Fibroblast of skin of left quadriceps (primary cell): ENCODE data around the gene IGSF21.

ENCODE experiments used
- DNase-seq, 2 experiments: peaks; one replicate each; pipeline ENCODE4 v3.0.0-alpha.2; 2013; ENCODE audit warnings: low read depth in 2 of 2

IGSF21 gene

DNA sequence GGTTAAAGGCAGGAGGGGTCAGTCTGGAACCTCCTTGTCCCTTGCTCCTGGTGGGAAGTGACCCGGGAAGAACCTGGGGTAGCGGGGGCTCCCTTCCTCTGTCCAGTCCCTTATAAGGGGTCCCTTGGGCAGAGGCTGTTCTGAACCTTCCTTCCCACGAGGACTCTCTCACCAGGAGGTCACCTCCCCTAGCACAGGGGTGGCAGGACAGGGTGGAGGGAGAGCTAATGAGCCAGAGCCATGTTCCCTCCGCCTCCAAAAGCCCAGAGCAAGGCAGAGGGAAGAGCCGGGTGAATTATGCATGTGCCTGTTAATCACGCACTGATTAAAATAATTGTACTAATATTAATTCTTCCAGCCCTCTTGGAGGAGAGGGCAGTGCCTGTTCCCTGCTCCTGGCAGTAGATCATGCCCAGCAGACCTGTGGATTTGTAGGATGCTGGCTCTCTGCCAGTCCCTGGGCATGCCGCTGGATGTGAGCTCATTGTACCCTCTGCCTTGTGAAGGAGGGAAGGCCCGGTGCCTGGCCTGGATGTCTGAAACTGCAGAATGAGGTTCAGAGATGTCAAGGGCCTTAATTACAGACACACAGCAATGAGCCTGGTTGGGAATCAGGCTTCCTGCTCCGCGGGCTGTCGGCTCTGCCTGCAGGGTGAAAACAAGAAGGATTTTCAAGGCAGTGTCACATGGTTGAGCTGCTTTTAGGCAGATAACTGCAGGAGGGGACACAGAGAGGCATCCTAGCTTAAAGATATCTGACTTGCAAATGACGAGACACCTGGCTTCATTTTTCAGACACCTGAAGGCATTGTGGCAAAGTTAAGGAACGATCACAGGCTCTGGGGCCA, 68.2 kb downstream of the IGSF21 start:
- no peak for DNase-seq

DNA sequence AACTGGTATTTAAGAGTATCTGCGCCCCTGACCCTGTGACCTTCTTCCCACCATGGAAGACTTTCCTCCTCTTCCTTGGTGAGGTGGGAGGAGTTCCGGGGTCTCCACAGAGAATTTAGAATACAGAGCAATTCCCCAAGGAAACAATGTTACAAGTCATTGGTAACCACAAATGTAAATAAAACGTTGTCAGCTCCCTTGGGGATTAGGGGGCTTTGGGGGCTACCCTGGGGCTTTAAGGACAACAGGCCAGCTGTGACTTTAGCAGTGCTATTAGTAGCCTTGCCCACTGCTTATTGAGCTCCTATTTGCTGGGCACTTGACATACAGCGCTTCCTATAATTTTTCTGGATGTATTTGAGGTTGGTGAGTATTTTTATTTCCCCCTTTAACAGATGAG, 69.0 kb downstream of the IGSF21 start:
- no peak for DNase-seq

DNA sequence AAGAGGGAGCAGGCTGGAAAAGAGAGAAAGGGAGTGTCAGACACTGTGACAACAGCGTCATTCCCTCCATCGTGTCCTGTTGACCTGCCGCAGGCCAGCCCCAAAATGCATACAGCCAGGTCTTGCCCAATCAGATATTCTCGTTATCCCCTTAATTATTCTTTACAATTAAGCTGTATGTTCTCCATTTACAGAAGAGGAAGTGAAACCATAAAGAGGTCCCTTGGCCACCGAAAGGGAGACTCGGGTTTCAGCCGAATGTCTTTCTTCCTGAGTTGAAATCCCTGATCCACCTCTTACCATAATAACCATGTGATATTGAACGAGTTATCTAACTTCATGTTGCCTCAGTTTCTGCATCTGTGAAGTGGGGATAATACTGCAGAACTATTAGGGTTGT, 70.5 kb downstream of the IGSF21 start:
- no peak for DNase-seq

DNA sequence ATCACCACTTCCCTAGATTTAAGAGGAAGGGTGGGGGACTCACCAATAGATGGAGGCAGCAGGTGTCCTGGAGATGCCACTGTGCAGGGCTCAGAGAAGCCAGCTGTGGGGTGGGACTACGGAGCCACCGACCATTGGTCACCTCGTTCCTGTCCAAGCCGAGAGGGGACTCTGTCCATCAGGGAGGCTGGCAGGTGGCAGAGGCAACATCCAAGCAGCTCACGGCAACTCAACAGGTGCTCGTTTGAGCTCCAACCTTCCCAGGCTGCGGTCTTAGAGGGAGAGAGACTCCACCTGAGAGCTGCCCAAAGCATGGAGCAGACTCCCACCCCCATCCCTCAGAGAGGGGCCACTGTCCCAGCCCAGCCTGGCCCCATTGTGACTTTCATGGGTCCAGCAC, 71.4 kb downstream of the IGSF21 start:
- DNase-seq: no peak

DNA sequence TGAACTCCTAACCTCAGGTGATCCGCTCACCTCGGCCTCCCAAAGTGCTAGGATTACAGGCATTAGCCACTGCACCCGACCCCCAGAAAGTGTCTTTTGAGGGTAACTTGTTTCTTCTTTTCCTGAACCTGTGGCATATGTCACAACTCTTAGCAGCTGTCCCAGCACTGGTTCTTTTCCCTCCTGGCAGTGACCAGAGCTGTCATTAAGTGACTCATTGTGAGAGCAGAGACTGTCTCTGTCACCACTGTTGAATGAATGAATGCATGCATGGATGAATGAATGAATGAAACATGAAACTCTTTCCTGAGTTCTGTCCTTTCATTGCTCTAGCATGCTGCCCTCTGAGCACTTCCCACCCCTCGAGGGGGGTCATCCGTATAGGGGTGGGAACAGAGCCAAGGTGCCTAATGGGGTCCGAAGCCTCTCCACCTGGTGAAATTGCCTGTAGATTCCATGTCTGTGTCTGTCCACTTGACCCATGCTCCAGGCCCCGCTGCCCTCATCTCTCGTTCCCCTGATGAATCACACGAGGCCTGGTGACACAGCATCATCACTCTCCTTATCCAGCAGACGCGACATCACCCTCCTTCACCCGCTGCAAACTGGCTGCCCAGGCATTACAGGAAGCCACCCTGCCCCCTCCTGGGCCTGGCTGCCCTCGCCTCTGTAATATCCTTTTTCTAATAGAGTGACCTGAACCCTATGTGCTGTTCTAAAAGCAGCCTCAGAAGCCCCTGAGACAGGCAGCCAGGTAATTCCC, 75.0 kb downstream of the IGSF21 start:
- DNase-seq: no peak

DNA sequence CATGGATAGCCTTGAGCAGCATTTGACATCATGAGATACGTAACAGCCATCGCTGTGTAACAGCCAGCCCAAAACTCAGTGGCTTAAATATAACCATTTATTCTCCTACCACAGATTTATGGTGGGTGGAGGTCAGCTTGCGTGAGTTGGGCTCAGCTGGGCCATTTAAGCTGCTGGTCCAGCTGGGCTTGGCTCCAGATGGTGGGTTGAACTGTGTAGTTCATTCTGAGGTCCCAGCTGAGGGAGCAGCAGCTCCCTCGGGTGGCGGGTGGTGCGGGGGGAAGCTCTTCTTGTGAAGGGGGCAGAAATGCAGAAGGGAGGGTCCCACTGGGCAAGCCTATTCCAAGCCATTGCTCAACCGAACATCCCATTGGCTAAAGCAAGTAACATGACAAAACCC, 75.9 kb downstream of the IGSF21 start:
- DNase-seq: no peak

DNA sequence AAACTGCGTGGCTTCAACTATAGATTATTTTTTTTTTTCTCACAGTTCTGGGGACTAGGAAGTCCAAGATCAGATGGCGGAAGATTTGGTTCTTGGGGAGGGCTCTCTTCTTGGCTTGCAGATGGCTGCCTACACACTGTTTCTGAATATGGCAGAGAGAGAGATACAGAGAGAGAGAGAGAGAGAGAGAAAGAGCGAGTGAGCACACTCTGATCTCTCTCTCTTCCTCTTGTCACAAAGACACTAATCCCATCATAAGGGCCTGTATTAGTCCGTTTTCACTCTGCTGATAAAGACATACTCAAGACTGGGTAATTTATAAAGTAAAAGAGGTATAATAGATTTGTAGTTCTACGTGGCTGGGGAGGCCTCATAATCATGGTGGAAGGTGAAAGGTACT, 79.5 kb downstream of the IGSF21 start:
- no peak for DNase-seq

DNA sequence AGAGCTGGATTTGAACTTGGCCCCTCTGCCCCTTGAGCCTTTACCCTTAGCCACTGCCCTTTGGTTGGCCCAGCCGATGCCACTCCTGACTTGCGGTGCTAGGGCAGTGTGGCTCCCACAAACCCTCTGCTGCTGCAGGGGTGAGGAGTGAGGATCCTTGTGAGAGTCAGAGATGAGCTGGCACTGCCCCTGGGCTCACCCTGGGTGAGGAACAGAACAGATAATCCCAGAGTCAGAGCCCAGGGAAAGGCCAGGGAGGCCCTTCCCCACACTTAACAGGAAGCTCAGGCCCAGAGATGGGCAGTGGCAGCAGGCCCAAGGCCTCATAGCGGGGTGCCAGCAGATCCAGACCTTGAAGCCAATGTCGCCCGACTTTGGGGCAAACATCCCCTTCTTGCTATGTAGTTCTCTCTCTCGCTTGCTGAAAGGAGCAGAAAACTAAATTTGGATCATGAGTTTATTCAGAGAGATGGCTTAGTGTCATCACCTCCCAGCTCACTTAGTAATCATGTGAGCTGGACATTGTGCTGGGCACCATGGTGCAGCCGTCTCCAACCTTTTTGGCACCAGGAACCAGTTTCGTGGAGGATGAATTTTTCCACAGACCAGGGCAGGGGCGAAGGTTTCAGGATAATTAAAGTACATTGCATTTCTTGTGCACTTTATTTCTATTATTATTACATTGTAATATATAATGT, 81.4 kb downstream of the IGSF21 start:
- DNase-seq: no peak

DNA sequence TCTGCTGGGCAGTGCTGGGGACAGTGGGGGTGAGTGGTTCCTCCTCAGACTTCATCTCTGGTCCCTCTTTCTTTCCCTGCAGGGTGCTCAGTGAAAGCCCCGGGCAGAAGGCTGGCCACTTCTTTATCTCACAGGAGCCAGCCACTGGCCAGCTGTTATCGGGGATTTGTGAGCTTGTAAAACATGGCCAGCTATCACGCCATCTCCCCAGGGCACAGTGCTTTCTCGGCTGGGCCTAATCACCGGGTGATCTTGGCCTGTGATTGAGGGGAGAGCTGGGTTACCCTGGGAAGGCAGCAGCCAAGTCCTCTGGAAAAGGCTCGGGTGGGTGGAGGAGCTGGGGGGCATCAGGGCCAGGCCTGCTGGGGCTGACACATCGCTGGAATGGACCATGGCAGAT, 83.0 kb downstream of the IGSF21 start:
- no peak for DNase-seq

DNA sequence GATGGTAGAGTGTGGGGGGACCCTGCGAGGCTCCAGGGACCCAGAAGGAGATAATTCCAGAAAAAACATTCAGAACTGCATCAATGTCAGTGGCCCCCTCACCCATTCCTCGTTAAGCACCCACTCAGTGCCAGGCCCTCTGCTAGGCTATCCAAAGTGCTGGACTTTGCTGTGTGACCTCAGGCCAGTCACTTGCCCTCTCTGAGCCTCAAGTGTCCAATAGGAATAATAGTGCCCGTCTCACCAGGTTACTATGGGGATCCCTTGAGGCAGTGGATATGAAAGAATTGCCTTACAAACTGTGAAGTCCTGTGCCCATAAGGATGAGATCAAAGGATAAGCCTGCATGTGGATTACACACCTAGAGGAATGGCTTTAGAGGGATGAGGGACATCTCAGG, 83.4 kb downstream of the IGSF21 start:
- no peak for DNase-seq

DNA sequence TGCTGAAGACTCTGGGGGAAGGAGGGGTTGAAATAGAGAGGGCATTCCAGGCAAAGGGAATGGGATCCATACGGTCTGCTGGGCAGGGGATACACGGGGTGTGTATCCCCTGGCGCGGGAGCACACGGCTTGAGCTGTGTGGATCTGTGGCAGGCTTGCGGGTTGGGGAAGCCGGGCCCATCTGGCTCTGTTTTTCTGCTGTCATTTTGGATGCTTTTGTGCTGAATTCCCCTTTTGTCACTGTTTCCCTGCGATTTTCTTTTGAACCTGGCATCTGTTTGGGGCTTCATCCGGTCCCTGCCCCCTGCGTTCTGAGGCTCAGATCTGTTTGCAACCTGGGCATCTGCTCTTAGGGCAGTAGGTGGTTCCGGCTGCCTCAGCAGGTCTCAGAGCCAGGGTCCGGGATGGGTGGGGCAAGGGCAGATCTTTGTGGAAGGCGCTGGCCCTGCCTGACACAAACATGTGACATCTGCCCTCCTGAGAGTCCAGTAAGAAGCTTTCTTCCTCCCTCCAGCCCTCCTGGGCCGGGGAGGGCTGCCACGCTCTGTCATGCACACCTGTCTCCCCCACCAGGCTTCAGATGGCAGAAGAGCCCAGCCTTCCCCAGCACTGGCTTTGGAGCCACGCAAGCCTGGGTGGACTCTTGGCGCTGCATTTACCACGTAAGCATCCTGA, 84.0 kb downstream of the IGSF21 start:
- DNase-seq: no peak

DNA sequence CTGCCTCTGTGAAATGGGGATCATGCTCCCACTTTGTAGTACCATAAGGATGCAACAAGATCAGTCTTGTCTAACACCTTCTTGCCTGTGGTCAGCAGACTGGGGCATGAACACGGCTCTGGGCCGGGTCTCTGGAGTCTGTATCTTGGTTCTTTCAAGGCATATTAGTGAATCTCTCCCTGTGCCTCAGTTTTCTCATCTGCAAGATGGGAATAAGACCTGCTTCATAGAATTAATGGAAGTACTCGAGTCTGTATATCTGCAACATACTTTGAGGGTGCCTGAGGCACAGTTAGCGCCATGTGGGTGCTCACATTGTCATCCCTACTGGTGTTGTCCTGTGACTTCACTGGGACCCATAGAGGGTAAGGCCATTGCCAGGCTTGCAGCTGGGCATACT, 84.6 kb downstream of the IGSF21 start:
- no peak for DNase-seq

DNA sequence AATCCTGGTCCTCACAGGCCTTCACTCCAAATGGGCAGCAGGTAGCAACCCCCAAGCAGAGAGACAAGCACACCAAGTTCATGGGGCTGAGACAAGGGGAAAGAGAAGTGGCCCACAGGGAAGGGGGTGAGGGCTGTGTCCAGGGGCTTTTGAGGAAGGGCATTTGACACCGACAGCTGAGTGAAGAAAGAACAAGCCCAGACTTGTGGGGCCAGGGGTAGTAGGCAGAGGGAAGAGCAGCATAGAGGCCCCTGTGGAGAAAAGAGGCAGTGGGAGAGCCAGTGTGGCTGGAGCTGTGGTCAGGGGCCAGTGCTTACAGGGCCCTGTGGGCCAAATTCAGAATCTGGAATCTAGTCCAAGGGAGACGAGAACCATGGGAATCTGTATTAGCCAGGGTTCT, 85.4 kb downstream of the IGSF21 start:
- no peak for DNase-seq

DNA sequence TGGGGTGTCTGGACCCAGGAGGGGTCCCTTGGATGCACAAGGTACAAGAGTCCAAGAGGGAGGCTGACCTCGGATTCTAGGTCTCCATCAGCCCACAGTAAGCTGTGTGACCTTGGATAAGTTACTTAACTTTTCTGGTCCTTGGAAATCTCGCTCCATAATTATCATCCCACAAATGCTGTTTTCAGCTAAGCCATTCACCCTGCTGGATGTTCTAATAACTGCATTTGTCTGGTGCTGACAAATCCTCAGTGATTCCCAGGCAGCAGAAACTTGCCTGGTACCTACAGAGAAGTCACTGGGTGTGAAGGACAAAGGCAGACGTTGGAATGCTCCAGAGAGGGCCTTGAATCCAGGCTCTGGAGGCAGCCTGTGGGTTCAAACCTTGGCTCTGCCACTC, 89.7 kb downstream of the IGSF21 start:
- DNase-seq: no peak

DNA sequence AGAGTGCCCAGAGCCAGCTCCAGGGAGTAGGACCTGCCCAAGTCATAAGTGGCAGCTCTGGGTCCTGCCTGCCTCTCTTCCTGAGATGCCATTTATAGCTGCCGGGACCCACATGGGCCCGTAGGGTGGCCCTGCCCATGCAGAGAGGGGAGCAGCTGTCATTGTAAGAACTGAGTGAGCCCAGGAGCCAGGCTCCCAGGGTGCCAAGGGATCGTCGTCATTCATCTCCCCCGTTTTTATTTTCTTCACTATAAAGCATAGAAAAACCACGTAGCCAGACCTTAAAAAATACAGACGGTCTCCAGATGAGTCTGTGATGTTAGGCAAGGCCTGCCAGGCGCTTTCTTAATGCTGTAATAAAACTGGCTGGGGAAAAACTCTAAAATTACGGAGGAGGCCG, 90.7 kb downstream of the IGSF21 start:
- DNase-seq: no peak

DNA sequence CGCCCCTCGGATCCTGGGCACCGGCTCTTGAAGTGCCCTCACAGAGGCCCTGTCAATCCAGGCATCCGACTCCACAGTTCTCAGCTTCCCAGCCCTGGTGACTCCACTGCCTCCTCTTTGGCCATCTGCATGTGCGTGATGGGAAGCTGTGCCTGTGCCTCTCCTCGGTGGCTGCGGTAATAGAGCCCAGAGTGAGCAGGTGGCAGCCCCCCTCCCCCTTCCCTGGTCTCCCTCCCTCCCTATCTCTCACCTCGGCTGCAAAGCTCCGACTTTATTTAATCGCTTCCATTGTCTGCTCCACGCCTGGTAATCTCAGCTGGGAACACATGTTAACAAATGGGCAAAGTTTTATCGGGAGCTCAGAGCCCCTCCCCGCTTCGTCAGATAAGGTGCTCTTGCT, 91.9 kb downstream of the IGSF21 start:
- DNase-seq: no peak

DNA sequence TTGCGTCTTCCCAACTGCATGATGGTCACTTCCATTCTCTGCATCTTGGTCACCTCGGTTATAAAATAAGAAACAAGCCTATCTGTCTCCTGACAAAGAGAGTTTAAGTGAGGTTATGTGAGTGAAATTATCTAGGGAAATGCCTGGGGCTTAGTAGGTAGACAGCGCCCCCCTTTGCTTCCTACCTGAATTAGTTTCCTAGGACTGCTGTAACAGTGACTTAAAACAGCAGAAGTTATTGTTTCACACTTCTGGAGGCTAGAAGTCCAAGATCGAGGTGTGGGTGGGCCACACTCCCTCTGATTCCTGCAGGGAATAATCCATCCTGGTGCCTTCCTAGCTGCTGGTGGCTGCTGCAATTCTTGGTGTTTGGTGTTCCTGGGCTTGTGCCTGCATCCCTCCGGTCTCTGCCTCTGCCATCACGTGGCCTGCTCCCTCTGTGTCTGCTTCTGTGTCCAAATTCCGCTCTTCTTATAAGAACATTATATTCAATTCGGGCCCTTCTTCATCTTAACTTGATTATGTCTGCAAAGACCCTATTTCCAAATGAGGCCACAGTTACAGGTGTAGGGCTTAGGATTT, 92.6 kb downstream of the IGSF21 start:
- no peak for DNase-seq

DNA sequence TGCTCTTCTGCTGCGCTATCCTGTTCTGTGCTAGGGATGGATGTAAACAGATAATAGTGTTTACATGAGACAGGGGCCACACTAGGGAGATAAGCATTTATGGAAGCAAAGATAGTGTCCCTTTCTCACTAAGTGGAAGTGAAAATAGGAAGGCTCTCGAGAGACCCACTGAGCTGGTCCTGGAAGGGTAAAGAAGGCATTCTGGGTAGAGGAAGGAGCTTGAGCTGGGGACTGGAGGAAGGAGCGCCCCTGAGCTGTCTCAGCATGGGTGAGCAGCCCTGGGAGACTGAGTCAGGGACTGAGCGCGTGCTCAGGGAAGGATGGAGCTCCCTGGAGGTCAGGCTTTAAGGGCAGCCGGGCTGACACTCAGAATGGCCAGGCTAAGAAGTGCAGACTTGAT, 93.3 kb downstream of the IGSF21 start:
- DNase-seq: no peak

DNA sequence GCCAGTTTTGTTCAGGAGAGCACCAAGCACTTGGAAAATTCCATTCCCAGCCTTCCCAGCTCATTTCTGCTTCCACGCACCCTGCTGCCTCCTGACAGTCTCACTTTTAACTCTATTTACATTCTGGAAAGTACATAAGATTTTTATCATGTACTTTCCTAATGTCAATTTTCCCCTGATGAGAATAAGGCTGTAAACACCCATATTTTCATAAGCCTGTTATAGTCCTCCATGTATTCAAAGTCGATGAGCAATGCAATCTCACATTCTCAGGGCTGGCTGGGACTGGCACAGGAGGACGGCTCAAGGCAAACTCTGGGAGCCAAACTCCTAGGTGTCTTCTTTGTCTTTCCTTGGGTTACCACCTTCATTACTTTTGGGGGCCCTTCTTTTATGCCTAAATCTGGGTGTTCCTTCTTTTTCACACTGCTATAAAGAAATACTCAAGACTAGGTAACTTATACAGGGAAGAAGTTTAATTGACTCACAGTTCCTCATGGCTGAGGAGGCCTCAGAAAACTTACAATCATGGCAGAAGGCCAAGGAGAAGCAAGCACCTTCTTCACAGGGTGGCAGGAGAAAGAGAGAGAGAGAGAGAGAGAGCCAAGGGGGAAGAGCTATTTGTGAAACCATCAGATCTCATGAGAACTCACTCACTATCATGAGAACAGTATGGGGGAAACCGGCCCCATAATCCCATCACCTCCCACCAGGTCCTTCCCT, 94.6 kb downstream of the IGSF21 start:
- no peak for DNase-seq

DNA sequence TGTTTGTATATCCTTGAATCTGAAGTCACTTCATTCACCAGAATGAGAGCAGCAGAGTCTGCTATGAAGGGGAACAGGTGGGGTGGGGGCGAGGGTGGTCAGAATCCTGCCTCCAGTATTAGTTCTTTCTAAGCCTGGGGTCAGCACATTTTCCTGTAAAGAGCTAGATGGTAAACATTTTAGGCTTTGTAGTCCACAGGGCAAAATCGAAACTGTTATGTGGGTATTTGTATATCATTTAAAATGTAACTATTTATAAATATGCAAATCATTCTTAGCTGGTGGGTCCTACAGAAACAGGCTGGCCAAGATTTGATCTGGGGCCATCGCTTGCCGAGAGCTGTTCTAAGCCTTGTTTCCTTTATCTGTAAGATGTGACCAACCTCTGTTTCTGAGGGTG, 96.0 kb downstream of the IGSF21 start:
- no peak for DNase-seq

DNA sequence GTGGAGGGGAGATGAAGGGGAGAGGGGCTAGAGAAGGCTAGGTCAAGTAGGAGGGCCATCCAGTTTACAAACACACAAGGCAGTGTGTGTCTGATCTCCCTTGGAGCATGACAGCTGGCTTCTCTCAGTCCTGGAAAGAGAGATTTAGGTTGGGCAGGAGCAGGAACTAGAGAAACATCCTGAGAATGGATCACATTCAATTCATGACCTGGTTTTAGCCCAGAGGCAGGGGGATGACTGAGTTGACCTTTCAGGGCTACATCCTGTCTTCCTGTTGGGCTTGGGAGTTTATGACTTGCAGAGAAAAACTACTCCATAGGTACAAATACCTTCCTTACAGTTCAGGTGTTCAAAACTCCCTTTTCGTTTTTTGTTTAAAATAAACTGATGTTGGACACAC, 97.0 kb downstream of the IGSF21 start:
- no peak for DNase-seq
